OCI-LY7 (cell line): ENCODE results near the gene FOXF2.

Experiments
- CTCF ChIP-seq: fragments of 200-600 bp; sonication (generic); conservative IDR thresholded peaks from 2 replicates; pipeline ENCODE4 v1.5.1; 2014; ENCODE audit warnings: mild to moderate bottlenecking, antibody characterized with exemption, low read length, moderate library complexity, mixed read lengths
- EZH2phosphoT487 ChIP-seq: fragments of 200-600 bp; sonication (generic); IDR thresholded peaks from 2 replicates; pipeline ENCODE4 v1.6.1; 2018; ENCODE audit warnings: low read depth, borderline replicate concordance, mild to moderate bottlenecking, mixed run types, antibody characterized with exemption, low read length, moderate library complexity, mixed read lengths

DNA sequence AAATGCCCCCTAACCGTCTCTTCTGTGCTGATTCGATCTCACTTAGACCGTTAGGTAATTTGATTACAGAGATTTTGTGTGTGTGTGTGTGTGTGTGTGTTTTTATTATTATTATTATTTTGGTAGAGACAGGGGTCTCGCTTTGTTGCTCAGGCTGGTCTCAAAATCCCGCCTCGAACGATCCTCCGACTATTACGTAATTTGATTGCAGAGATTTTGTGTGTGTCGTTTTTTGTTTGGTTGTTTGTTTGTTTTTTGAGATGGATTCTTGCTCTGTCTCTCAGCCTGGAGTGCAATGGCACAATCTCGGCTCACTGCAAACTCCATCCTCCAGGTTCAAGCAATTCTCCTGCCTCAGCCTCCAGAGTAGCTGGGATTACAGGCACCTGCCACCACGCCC is 28.3 kb downstream of the FOXF2 start:
- TF ChIP-seq EZH2phosphoT487 (no peak), CTCF (no peak)
